Neural progenitor cell (in vitro differentiated cells): Measurements from ENCODE around the gene KLK10.

Experiments used
- EZH2 ChIP-seq: fragments of 200-600 bp; sonication (generic); IDR thresholded peaks from 2 replicates; pipeline ENCODE4 v1.6.1; 2017; ENCODE audit warnings: antibody characterized with exemption, mild to moderate bottlenecking, moderate library complexity
- EZH2phosphoT487 ChIP-seq: fragments of 200-600 bp; sonication (generic); IDR thresholded peaks from 2 replicates; pipeline ENCODE4 v1.6.1; 2017; ENCODE audit warnings: antibody characterized with exemption
- TF ChIP-seq, protein P1 (sequence below): fragments of 200-600 bp; sonication (generic); IDR thresholded peaks from 2 replicates; pipeline ENCODE4 v1.5.1; 2017; ENCODE audit warnings: antibody characterized with exemption, mild to moderate bottlenecking

DNA sequence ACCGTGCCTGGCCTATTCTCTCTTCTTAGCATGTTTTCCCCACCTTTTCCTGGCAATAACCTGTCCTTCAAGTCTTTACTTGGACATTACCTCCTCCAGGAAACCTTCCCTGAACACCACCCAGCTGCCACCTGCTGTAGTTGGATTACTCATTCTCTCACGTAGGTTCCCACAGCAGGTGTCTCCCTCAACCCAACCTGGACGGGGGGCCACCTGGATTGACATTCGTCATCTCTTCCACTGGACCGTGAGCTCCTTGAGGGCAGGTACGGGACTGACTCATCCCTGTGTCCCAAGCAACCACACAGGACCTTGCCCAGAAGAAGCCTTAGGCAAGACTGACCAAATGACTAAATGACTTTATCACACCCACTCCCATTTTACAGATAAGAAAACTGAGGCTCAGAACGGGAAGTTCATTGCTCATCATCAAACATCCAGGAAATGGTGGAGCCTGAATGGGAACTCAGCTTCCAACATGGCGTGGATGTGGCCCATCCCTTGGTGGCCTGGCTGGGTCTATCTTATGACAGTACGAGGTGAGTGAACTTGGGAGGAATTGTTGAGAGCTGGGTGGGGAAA, 46.6 kb downstream of the KLK10 start:
- TF ChIP-seq, protein P1, sequence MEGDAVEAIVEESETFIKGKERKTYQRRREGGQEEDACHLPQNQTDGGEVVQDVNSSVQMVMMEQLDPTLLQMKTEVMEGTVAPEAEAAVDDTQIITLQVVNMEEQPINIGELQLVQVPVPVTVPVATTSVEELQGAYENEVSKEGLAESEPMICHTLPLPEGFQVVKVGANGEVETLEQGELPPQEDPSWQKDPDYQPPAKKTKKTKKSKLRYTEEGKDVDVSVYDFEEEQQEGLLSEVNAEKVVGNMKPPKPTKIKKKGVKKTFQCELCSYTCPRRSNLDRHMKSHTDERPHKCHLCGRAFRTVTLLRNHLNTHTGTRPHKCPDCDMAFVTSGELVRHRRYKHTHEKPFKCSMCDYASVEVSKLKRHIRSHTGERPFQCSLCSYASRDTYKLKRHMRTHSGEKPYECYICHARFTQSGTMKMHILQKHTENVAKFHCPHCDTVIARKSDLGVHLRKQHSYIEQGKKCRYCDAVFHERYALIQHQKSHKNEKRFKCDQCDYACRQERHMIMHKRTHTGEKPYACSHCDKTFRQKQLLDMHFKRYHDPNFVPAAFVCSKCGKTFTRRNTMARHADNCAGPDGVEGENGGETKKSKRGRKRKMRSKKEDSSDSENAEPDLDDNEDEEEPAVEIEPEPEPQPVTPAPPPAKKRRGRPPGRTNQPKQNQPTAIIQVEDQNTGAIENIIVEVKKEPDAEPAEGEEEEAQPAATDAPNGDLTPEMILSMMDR, result no peak
- TF ChIP-seq EZH2phosphoT487 (no peak), EZH2 (no peak)
